ENCODE measurements around the gene CABP5.

The CABP5 gene

DNA sequence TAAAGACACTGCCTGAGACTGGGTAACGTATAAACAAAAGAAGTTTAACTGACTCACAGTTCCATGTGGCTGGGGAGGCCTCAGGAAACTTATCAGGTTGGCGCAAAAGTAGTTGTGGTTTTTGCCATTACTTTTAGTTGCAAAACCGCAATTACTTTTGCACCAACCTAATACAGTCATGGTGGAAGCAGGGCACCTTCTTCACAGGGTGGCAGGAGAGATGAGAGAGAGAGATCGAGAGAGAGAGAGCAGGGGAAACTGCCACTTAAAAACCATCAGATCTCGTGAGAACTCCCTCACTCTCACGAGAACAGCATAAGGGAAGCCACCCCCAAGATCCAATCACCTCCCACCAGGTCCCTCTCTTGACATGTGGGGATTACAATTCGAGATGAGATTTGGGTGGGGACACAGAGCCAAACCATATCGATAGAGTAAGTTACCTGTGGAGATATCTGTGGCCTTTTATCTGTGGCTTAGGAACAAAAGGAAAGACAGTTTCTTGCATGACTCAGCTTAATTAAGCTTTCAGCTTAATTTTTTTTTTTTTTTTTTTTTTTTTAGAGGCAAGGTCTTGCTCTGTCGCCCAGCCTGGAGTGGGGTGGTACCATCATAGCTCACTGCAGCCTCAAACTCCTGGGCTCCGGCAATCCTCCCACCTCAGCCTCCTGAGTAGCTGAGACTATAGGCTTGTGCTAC is 7.6 kb upstream of the CABP5 start:
- TF ChIP-seq, protein P1, sequence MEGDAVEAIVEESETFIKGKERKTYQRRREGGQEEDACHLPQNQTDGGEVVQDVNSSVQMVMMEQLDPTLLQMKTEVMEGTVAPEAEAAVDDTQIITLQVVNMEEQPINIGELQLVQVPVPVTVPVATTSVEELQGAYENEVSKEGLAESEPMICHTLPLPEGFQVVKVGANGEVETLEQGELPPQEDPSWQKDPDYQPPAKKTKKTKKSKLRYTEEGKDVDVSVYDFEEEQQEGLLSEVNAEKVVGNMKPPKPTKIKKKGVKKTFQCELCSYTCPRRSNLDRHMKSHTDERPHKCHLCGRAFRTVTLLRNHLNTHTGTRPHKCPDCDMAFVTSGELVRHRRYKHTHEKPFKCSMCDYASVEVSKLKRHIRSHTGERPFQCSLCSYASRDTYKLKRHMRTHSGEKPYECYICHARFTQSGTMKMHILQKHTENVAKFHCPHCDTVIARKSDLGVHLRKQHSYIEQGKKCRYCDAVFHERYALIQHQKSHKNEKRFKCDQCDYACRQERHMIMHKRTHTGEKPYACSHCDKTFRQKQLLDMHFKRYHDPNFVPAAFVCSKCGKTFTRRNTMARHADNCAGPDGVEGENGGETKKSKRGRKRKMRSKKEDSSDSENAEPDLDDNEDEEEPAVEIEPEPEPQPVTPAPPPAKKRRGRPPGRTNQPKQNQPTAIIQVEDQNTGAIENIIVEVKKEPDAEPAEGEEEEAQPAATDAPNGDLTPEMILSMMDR (IDR thresholded peaks at IDR 0.05; ENCODE audit: low read depth, low read length) = no peak
- DNase-seq (ENCODE audit: extremely low read depth, low read depth) = no peak

DNA sequence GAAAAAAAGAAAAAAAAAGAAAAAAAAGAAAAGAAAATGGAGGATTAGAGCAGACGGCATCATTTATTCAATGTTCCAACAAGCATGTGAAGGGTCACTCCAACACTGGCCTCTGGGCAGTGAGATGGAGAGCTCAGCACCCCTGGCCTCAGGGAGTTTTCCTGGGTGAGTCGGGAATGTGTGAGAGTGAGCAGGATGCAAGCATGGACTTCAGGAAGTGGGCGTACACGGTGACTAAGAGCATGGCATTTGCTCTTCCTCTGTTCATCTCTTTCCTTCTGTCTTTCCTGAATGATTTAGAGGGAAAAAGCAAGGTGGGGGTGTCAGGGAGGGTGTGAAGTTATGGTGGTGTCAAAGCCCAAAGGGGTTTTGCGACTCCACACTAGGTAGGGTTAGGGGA is 682 bp upstream of the CABP5 start:
- DNase-seq (ENCODE audit: extremely low read depth, low read depth) = no peak
- TF ChIP-seq, protein P1 (IDR thresholded peaks at IDR 0.05; ENCODE audit: low read depth, low read length) = no peak

- DNase-seq (ENCODE audit: extremely low read depth, low read depth) = no peak
Measured at GRCh38 chr19:48041877-48042580, 1.9 kb downstream of the CABP5 start.

DNA sequence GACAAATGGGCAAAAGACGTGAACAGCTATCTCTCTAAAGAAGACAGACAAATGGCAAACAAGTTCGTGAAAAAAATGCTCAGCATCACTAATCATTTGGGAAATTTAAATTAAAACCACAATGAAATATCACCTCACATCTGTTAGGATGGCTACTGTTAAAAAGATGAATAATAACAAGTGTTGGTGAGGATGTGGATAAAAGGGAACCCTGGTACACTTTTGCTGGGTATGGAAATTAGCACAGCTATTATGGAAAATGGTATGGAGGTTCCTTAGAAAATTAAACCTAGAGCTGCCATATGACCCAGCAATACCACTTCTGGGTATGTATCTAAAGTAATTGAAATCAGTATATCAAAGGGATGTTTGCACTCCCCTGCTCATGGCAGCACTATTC is 7.1 kb downstream of the CABP5 start:
- DNase-seq (ENCODE audit: extremely low read depth, low read depth) = no peak
- TF ChIP-seq, protein P1 (IDR thresholded peaks at IDR 0.05; ENCODE audit: low read depth, low read length) = no peak

More at GRCh38 chr19:48041877-48042580, 1.9 kb downstream of the CABP5 start:
- TF ChIP-seq, protein P1 (IDR thresholded peaks at IDR 0.05; ENCODE audit: low read depth, low read length) = no peak

DNA sequence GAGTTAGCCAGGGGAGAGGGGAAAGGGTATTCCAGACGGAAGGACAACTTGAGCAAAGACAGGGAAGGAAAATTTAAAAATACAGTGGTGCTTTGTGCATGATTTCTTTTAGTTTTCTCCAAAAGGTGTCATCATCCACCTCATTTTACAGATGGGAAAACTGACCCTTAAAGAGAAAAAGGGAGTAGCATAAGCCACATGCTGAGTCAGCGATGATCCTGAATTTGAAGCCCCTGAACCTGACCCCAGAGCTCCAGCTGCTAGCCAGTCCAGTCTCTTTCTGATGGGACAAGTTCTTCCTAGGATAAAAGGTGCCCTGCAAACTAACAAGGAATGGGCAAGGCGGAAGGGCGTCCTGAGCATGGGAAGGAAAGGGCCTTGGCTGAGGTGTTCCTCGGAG is 10.3 kb downstream of the CABP5 start:
- TF ChIP-seq, protein P1 (IDR thresholded peaks at IDR 0.05; ENCODE audit: low read depth, low read length) = no peak
- no peak for DNase-seq (ENCODE audit: extremely low read depth, low read depth)

- TF ChIP-seq, protein P1 (IDR thresholded peaks at IDR 0.05; ENCODE audit: low read depth, low read length) = no peak
- no peak for DNase-seq (ENCODE audit: extremely low read depth, low read depth)
Measured at GRCh38 chr19:48030073-48030472, 13.8 kb downstream of the CABP5 start.

- TF ChIP-seq, protein P1 (IDR thresholded peaks at IDR 0.05; ENCODE audit: low read depth, low read length) = no peak
- no peak for DNase-seq (ENCODE audit: extremely low read depth, low read depth)
Measured at GRCh38 chr19:48029431-48029830, 14.4 kb downstream of the CABP5 start.
